Effector memory CD4-positive, alpha-beta T cell (primary cell): Measurements from ENCODE around the gene VEZT.

Experiments used
- DNase-seq, 3 donors: peaks; one replicate each; pipeline ENCODE4 v3.0.0-alpha.2; 2020
- H3K27ac ChIP-seq: 2 replicates; pipeline ENCODE4 v1.7.0; 2013; ENCODE audit warnings: mild to moderate bottlenecking, low read length, moderate library complexity; ENCODE audit not compliant: insufficient read depth, poor library complexity, severe bottlenecking
- H3K27me3 ChIP-seq: replicated peaks from 2 replicates; pipeline ENCODE4 v1.7.0; 2013; ENCODE audit warnings: mild to moderate bottlenecking, low read length; ENCODE audit not compliant: insufficient read depth, control insufficient read depth, poor library complexity, severe bottlenecking
- H3K36me3 ChIP-seq: 2 replicates; pipeline ENCODE4 v1.7.0; 2013; ENCODE audit warnings: mild to moderate bottlenecking, low read length, moderate library complexity; ENCODE audit not compliant: control insufficient read depth, insufficient read depth
- H3K4me1 ChIP-seq: 2 replicates; pipeline ENCODE4 v1.7.0; 2013; ENCODE audit warnings: low read length, mild to moderate bottlenecking; ENCODE audit not compliant: control insufficient read depth, insufficient read depth, poor library complexity, severe bottlenecking
- H3K4me3 ChIP-seq: 2 replicates; pipeline ENCODE4 v1.7.0; 2013; ENCODE audit warnings: low read length, low read depth, mild to moderate bottlenecking; ENCODE audit not compliant: insufficient read depth, poor library complexity, severe bottlenecking
- H3K9me3 ChIP-seq: 2 replicates; pipeline ENCODE4 v1.7.0; 2013; ENCODE audit warnings: mild to moderate bottlenecking, low read length, moderate library complexity; ENCODE audit not compliant: control insufficient read depth

The VEZT gene

DNA sequence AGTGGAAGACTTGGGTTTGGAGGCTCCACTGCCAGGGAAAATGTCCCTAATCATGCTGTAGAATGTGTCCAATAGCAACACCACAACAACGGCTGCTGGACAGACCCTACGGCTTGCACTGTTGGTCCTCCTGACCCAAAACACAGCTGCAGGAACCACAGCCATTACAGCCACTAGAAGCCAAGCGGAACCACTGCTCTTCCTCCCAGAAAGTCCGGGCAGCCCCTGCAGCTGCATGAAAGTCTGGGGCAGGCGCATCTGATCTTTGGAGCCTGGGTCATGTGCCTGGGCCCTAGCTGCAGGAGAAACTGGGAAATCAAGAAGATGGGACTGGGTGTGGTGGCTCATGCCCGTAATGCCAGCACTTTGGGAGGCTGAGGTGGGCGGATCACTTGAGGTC lies 131.7 kb downstream of the VEZT start:
- Histone ChIP-seq H3K27me3 (no peaks in the 10 kb centered on the region), H3K9me3 (no peaks in the 10 kb centered on the region), H3K4me3 (no peak overlapping the region), H3K4me1 (no peaks in the 10 kb centered on the region), H3K36me3 (no peaks in the 10 kb centered on the region), H3K27ac (no peak overlapping the region)
- DNase-seq = no peak

DNA sequence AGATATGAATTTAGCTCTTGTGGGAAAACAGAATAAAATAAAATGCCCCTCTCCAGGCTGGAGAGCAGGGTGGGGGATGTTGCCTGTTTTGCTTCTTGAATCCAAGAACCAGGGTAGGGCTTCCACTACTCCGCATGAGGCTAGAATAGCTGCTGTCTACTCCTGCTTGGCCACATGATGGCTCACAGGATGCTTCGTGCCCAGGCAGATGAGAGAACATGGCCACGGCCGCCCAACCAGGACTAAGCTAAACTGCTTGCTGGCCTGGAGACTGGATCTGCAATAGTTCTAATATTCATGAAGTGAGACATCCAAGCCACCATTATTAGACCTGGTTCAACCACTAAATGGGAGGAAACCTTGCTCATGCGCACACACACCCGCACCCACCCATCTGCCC lies 134.1 kb downstream of the VEZT start:
- H3K27ac ChIP-seq = no peak overlapping the region
- no peaks in the 10 kb centered on the region for H3K27me3 ChIP-seq
- no peaks in the 10 kb centered on the region for H3K36me3 ChIP-seq
- no peak for DNase-seq
- no peaks in the 10 kb centered on the region for H3K9me3 ChIP-seq
- no peaks in the 10 kb centered on the region for H3K4me1 ChIP-seq
- no peak overlapping the region for H3K4me3 ChIP-seq
